Amniotic epithelial cell (primary cell): ENCODE data around the gene DZIP1.
"Not testable (repeated sequence)": the region's sequence is repeated elsewhere in the genome, so short reads cannot be mapped to it uniquely, and the experiment has no call there.

Experiments used
- DNase-seq: peaks from one replicate; pipeline ENCODE4 v3.0.0-alpha.2; 2010; ENCODE audit warnings: low read depth

The DZIP1 gene

DNA sequence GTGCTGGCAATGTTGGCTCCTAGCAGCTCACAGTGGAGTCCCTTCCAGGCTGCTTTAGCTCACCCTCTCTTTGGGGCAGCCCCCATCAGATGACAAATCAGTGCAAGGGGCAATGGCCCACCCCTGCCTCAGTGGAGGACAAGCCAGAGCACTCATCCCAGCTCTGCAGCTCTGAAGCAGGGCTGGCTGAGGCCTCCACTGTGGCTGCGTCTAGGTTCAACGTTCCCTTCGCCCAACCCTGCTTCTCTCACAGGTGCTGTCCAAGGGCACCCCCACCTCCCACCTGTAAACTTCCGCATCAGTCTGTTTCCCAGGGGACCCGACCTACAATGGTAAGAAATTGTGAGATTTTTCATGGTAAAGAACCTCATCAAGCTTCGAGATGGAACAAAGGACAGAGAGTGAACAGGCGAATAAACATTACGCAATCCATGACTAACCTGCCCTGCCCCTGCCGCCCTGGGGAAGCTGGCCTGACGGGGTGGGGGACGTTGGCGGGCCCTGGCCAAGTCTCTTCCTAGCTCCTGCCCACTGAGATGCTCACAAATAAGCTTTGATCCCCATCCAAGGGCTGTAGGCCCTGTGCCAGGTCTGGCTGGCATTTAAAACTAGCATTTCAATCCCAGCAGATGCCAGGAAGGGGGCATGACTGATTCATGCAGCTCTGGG is 40.5 kb downstream of the DZIP1 start:
- DNase-seq = peak; percentile 59

DNA sequence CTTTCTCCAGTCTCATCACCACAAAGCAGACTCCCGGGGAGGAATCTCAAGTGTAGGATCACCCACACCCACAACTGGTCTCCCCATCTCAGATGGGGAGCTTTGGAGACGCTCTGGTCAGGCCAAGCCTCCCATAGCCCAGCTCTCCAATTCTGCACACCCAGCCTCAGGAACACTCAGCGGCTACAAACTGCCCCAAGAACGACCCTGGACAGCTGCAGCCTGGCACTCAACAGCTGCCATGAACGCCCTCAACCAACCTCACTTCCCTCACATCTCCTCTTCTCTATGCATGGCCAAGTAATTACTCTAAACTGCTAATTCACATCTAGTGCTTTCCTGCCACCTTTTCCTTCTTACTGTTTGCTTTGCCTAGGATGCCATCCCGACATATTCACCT is 42.6 kb downstream of the DZIP1 start:
- DNase-seq = no peak

DNA sequence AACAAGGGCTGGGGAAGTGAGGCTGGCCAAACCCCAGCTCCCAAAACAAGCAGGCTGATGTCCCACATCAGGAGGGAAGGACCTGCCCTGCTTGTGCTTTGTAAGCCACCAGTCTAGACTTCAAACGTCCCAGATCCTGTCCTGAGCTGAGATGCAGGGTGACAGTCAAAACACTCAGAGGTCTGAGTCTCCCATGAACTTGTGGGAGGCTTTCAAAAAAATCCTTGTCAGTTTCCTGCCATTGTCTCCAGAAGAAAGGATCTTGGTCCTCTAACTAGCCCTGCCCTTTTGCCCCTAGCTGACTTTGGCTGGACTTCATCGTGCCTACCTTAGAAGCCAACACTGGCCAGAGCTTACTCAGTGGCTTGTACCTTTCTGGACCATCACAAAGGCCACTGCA is 43.3 kb downstream of the DZIP1 start:
- DNase-seq = no peak

DNA sequence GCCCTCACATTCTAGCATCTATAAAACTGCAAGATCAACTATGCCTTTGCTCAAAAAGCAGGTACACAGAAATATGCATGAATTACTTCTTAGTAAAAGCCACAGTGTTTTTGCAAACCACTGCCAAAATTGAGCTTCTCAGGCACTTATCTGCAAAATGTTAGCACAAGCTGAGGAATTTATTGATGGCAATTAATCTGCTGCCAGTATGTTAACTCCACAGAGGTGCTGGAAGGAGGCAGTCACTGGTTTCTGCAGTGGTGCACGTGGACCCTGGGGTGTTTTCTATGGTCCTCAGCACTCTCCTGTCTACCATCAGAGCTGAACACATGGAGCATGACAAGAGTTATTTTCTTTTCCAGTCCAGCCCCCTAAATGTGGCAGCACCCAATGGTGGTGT is 47.8 kb downstream of the DZIP1 start:
- no peak for DNase-seq

DNA sequence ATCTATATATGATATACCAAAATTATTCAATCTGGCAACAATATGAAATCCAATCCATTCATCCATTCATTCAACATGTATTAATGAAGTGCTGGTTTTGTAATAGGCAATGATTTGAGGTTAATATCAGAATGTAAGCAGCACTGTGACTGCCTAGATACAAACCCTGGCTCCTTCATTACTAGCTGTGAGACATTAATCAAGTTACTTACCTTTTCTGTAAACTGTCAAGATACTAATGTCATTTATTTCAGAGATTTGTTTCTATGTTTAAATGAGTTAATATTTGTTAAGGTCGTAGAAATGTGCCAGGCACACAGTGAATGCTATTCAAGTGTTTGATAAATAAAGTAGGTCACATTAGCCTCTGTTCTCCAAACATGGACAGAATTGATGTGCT is 51.0 kb downstream of the DZIP1 start:
- DNase-seq = no peak

DNA sequence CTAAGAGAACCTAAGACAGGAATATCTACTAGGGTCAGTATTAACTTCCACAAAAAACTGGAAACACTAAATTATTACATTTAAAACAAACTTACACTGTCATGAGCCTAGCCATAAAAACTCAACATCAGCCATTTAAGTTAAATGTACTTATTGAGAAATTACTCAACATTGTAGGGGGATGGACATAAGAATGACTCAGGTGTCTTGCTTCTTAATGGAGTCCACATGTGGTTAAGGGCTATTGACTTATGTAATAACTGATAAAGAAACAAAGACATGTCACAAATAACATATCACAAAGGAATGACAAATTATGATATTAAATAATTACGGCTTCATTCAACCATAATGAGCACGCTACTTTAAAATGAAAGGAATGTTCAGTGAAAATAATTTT is 55.8 kb downstream of the DZIP1 start:
- DNase-seq = peak; percentile 66

GRCh38 chr13:95588134-95588533 is 56.4 kb downstream of the DZIP1 start:
- DNase-seq = no peak

DNA sequence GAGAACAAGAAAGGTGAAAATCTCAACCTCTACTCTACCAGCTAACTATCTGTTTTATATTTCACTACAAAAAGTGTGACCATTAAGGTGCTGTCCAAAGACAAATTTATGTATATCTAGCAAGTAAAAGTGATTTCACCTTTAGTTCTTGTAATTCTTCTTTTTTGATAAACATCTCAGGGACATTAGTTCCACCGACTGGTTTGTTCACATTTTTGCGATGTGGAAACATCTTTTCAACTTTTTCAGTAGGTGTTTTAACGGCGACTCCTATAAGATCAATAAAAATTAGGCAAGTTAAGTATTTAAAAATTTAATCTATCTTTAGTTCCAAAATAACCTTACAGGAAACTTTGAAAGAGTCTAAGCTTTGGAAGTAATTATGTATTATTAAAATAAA is 58.6 kb downstream of the DZIP1 start:
- no peak for DNase-seq

DNA sequence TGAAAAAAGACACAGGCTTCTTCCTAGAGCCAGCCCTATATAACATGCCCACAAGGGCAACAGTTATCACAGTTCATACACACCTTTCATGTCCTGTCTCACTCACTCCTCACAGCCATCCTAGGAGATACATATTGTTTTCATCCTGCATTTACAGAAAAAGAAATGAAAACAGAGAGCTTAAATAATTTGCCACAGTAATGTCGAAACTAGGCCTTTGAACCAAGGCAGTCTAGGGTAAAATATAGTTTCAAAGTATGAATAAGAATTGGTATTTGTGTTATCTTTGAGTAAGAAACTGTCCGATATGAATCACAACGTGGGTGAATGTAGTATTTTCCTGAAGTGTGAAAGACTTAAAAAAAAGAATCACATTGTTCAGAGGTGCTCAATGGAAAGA is 65.2 kb downstream of the DZIP1 start:
- no peak for DNase-seq

- peak; percentile 39 for DNase-seq
Measured at GRCh38 chr13:95573221-95573620, 71.3 kb downstream of the DZIP1 start.

GRCh38 chr13:95571941-95572340 is 72.6 kb downstream of the DZIP1 start:
- no peak for DNase-seq

GRCh38 chr13:95570016-95570415 is 74.5 kb downstream of the DZIP1 start:
- DNase-seq = no peak

- no peak for DNase-seq
Measured at GRCh38 chr13:95568131-95568530, 76.4 kb downstream of the DZIP1 start.

GRCh38 chr13:95565758-95566157 is 78.7 kb downstream of the DZIP1 start:
- not testable (repeated sequence) for DNase-seq

DNA sequence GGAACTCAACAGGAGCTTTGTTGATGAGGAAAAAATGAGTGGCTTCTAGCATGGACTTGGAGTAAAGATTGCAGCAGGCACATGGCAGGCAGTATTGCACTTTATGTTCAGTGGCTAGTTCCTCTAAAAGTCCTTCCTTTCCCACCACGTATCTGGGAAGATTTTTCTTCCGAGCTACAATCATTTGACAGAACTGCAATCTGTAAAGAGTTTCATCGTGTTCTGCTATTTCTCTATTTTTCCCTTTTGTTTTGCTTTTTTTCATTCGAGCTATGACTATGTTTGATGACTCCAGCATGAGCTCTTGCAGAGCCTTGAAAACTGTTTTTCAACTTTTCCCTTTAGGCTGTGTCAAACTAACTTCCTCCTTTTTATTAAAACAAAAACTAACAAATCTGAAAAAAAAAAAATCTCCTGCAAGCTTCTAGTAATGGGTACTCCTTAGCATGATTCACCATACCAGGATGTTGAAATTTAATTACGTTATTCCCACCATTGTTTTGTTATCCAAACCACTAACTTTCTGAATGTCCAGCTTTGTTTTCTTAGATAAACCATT is 79.7 kb downstream of the DZIP1 start:
- peak; percentile 75 for DNase-seq

DNA sequence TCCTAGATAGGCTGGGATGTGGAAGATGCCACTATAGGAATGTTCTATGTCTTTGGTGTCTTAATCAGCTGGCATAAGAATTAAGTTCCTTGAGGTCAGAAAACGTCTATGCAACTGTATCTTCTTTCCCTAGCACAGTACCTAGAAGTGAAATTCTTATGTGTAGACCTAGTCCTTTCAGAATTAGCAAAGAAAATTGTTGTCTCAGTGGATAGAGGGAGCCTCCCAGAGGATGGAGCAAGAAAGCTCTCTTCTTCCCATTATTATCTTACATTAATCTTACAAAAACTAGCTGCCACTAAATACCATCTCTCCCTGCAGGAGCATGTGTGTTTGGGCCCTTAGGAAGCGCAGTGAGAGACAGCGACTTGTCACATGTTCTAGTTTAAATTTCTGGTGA is 80.4 kb downstream of the DZIP1 start:
- peak; percentile 11 for DNase-seq

GRCh38 chr13:95560387-95560786 is 84.1 kb downstream of the DZIP1 start:
- DNase-seq = no peak

DNA sequence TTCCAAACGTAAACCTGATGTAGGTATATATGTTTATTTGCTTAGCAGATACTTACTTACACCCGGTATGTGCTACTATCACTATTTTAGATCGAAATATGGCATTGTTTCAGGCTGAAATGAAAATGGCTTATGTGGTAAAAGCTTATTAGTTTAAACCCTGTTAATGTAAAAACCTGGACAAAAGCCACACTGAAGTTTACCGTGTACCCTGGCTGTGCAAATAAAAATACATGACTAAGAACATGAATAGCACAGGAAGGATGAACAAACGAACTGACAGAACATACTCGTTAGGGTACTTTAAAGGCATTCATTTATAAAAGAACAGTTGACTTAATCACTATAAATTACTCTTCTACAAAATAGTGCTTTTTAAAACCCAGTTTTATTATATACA is 85.4 kb downstream of the DZIP1 start:
- no peak for DNase-seq

GRCh38 chr13:95557013-95557412 is 87.5 kb downstream of the DZIP1 start:
- no peak for DNase-seq

DNA sequence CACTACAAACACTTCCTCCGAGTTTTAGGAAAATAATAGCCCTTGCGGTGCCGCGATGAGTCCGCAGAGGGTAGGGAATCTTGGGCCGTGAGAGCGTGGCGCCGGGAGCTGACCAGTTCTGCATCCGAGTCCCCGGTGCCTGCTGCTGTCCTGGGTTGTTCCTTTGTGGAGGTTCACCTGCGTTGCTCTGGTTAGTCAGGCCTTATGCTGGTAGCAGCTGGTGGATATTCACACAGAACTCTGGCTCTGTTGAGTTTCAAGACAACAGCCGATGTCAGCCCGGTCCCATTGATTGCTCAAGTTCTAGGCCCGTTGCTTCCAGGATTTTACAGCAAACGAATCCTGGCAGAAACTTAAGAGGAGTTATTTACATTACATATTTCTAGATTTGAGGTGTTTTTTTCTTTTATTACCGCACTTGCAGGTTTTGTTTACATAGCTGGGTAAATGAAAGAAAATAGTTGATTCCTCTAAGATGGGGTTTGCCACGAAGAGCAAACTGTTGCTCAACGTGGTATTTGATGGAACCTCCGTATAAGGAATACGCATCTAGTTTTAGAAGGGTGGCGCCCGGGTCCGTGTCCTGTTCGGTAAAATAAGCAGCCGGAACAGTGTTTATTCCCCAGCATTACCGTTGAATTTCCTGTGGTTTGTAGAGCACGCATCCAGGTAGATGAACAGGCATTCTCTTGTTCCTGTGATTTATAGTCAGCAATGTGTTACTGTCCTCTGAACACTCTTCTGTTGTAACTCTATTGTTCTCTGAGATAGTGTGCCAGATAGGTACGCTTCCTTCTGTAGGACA is 90.7 kb downstream of the DZIP1 start:
- DNase-seq = peak; percentile 15

DNA sequence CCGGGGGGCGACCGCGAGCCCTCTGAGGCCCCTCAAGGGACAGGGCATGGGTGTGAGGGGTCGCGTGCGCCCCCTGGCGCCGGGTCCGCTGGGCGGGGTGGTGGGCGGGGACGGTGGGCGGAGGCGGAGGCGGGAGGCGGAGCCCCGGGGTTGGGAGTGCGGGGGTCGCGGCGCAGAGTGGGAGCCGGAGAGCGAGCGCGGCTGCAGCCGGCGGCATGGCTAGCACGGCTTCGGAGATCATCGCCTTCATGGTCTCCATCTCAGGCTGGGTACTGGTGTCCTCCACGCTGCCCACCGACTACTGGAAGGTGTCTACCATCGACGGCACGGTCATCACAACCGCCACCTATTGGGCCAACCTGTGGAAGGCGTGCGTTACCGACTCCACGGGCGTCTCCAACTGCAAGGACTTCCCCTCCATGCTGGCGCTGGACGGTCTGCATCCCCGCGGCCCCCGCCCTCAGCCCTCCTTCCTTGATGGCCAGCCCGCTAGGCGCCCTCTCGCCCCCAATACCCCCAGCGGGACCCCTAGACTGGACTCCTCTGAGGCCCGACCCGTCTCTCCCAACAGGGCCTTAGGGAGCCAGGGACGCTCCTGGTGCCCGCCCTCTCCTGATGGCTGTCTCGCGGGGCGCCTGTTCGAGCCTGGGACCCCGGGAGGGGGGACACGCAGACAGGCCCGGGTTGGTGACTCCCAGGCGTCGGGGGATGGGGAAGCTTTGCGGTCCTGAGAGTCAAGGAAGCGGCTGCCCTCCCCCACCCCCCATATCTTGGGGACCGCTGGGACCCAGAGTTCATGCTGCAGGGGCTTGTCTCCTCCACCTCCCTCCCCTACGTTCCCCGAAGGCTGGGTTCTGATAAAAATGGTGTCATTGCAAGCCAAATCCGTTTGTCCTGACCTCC is 91.7 kb downstream of the DZIP1 start, which contains the start of gene CLDN10:
CLDN10 (plus strand) TSS at position 182 of the 903 bp plus-strand sequence; CDS start at position 216, 34 bp downstream.
- DNase-seq = no peak

- DNase-seq = no peak
Measured at GRCh38 chr13:95552208-95552538, 92.3 kb downstream of the DZIP1 start.
